Right lobe of liver (tissue), 6 donors: Measurements from ENCODE around the gene DHRS9. TPM values are rescaled to one million over a fixed set of nuclear protein-coding genes. Genes with fewer than 3 reads are reported as not detected.

Experiments used
- ATAC-seq, 4 donors: fragments of 200-7000 bp; cut with Tn5 transposase; one replicate each; pipeline ENCODE4 v1.9.1; 2020; ENCODE audit warnings: mild to moderate bottlenecking in 4 of 4, moderate library complexity in 4 of 4
- DNase-seq, 3 donors: peaks; one replicate each; pipeline ENCODE4 v3.0.0-alpha.2; 2020
- H3K27ac ChIP-seq, 3 donors: fragments of 200-600 bp; one replicate each; pipeline ENCODE4 v1.8.0; 2022
- H3K27me3 ChIP-seq, 2 donors: fragments of 200-600 bp; one replicate each; pipeline ENCODE4 v1.8.0; 2022
- H3K36me3 ChIP-seq, 4 donors: fragments of 200-600 bp; sonication (generic) in 1 of 4; one replicate each; pipeline versions ENCODE4 v1.5.1 to v1.8.0; 2017 to 2022; ENCODE audit warnings: control low read depth in 1 of 4
- H3K4me1 ChIP-seq, 4 donors: fragments of 200-600 bp; sonication (generic) in 1 of 4; one replicate each; pipeline versions ENCODE4 v1.5.1 to v1.8.0; 2017 to 2022; ENCODE audit warnings: control low read depth in 1 of 4
- H3K4me3 ChIP-seq, 3 donors: fragments of 200-600 bp; one replicate each; pipeline ENCODE4 v1.8.0; 2022
- H3K9me3 ChIP-seq, 4 donors: fragments of 200-600 bp; sonication (generic) in 1 of 4; one replicate each; pipeline versions ENCODE4 v1.5.1 to v1.8.0; 2017 to 2022; ENCODE audit warnings: control low read depth in 1 of 4
- POLR2A ChIP-seq: fragments of 450-650 bp; IDR thresholded peaks from one replicate; pipeline ENCODE4 v1.6.1; 2017; ENCODE audit warnings: antibody characterized with exemption, mild to moderate bottlenecking
- whole genome bisulfite sequencing: methylation state at CpG from one replicate; pipeline ENCODE4 v1.1.6; 2018; ENCODE audit warnings: low coverage, low lambda C conversion rate; ENCODE audit not compliant: insufficient coverage; ENCODE audit errors: missing lambda C conversion rate; 5-methylcytosine and 5-hydroxymethylcytosine counted together
- intact Hi-C, 2 donors: fragments of 100-400 bp; cut with DNase I; formaldehyde crosslinking; loops; one replicate each; pipeline versions ENCODE4 v1.11.2 to v1.14.1; 2022
- total RNA-seq, 6 experiments: library from RNA; depleted of rRNA in 2 of 6; stranded (reverse); fragments of >200 nt in 2 of 6; fragmentation: NEBNext Ultra II Directional in 3 of 6; extraction: Animal tissue kit (Norgen Biotek cat#: 25700) in 3 of 6; gene quantifications; one replicate each; pipeline versions ENCODE4 v1.1.0 to v1.2.4, GENCODE V29; 2016 to 2023
- TF ChIP-seq, protein P1 (sequence below), 4 donors: fragments of 200-600 bp in 3 of 4; fragments of 450-650 bp in 1 of 4; IDR thresholded peaks; one replicate each; pipeline versions ENCODE4 v1.5.1 to v1.8.0; 2016 to 2022; ENCODE audit warnings: antibody characterized with exemption in 4 of 4, mild to moderate bottlenecking in 2 of 4
- donor health status: DM: no; HTN: yes; CAD: no.
- donor health status: DM: no; HTN: no; CAD: no.
- donor health status: DM: no; HTN: no; CAD: no.
- donor health status: DM: no; HTN: yes; CAD: no.
- donor health status: DM: no; HTN: yes; CAD: no.

The DHRS9 gene
- total RNA-seq, 6 experiments from 2014 or later, result 0.29 to 1.2 (median 0.55) TPM

DNA sequence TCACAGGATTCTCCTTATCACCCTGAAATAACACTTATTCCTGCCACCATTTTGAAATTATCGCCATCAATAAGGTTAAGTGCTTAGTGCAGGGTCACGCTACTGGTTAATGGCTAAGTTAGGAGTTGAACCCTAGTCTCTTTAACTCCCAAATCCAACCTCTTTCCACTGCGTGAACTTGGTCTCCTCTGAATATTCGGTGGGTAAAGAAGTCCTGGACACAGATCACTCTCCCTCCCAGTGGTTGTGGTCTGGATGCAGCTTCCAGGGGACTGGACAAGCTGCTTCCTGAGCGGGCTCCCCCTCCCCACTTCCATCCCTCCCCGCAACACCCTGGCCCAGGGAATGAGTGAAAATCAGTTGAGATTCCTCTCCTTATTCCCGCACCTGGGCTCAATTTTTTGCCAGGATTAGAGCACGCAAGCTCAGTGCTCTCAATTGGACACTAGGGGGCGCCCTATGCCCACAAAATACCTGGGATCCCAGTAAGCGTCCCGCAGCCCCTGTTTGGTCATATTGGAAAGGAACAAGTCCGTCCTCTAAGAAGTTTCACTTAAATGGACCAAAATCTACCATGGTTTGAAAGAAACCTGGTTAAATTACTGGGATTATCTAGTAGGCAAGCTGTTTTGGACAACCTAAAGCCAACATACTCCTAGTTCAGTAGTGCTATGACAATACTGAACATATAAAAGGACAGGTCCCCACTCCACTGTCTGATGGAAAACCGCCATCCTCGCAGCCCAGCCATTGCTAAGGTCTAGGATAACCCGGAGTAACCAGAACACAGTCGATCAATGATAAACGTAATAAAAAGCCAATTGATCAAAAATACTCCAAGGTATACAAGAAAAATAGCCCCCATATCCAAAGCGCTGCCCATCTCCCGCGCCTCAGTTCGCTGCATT, 40.4 kb downstream of the DHRS9 start:
- DNase-seq (peak; percentile 75 to 86 (median 80)), ATAC-seq (peak; percentile 92 to 97 (median 94))
- no peaks in the 10 kb centered on the region for H3K4me1 ChIP-seq
- 45% methylated on average over 16 of the region's 21 CpGs for WGBS
- H3K4me3 ChIP-seq, result no peak overlapping the region
- intact Hi-C loops, result no loop called here
- no peaks in the 10 kb centered on the region for H3K36me3 ChIP-seq
- TF ChIP-seq POLR2A, result no peak
- TF ChIP-seq, protein P1, sequence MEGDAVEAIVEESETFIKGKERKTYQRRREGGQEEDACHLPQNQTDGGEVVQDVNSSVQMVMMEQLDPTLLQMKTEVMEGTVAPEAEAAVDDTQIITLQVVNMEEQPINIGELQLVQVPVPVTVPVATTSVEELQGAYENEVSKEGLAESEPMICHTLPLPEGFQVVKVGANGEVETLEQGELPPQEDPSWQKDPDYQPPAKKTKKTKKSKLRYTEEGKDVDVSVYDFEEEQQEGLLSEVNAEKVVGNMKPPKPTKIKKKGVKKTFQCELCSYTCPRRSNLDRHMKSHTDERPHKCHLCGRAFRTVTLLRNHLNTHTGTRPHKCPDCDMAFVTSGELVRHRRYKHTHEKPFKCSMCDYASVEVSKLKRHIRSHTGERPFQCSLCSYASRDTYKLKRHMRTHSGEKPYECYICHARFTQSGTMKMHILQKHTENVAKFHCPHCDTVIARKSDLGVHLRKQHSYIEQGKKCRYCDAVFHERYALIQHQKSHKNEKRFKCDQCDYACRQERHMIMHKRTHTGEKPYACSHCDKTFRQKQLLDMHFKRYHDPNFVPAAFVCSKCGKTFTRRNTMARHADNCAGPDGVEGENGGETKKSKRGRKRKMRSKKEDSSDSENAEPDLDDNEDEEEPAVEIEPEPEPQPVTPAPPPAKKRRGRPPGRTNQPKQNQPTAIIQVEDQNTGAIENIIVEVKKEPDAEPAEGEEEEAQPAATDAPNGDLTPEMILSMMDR (IDR thresholded peaks at IDR 0.05), result peak; percentile 85 to 92 (median 89)
- H3K27ac ChIP-seq, result no peak overlapping the region
- no peaks in the 10 kb centered on the region for H3K27me3 ChIP-seq
- no peaks in the 10 kb centered on the region for H3K9me3 ChIP-seq

DNA sequence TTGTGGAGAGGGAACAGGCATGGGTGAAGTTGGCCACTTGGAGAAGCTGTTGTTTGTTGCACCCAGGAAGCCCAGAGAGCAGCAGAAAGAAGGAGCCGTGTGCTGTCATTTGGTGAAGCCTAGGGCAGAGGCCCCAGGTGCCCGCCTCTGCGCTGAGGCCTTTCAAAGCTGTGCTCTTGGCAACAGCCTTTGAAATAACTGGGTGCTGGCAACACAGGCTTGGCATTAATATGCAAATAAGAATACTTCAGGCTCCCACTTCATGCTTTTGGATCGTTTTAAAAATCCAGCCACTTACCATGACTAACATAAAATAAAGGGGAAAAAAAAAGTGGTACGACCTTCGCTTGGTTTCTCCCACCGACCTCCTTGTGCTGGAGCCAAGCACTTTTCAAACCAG, 41.1 kb downstream of the DHRS9 start:
- Histone ChIP-seq H3K9me3 (no peaks in the 10 kb centered on the region), H3K27me3 (no peaks in the 10 kb centered on the region), H3K4me1 (no peaks in the 10 kb centered on the region), H3K36me3 (no peaks in the 10 kb centered on the region), H3K27ac (no peak overlapping the region), H3K4me3 (no peak overlapping the region)
- no peak for DNase-seq
- 67% methylated on average over 4 of the region's 7 CpGs for WGBS
- TF ChIP-seq, protein P1 (IDR thresholded peaks at IDR 0.05), result no peak
- no peak for TF ChIP-seq POLR2A
- no peak for ATAC-seq
- intact Hi-C loops, result no loop called here

DNA sequence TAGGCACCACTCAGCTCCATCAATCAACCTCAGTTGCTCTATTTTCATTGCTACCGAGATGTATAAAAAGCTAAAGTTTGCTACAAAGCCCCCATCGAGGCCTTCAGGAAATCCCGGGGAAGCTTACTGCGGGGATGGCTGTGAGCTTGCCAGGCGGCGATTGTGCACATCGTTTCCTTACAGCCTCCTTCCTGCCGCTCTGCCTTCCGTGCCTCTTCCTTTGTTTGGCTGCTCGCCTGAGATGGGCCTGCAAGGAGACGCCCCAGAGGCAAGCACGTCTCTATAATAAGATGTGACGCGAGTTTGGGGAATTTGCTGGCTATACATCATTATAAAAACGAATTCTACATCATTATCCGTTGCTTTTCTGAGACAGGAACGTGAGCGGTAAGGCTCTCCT, 41.6 kb downstream of the DHRS9 start:
- intact Hi-C loops, result no loop called here
- no peak for ATAC-seq

DNA sequence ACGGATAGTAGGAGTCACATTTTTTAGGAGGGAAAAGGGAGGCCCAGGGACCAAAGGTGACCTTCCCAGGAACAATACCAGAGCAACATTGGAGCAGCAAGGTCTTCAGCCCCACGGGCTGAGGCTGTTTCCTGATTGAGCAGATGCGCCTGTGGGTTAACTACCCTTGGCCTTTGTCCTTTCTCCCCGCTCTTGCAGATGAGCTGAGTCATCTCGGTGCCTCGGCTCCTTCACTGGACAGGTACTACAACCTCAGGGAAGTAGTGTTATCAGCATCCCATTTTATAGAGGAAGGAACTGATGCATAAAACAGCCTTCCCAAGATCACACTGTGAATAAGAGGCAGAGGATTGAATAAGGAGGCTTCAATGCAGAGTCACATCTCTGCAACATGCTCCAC, 43.5 kb downstream of the DHRS9 start:
- Histone ChIP-seq H3K36me3 (no peaks in the 10 kb centered on the region), H3K27me3 (no peaks in the 10 kb centered on the region), H3K27ac (no peak overlapping the region), H3K9me3 (no peaks in the 10 kb centered on the region), H3K4me3 (no peak overlapping the region), H3K4me1 (no peaks in the 10 kb centered on the region)
- TF ChIP-seq POLR2A, result no peak
- TF ChIP-seq, protein P1 (IDR thresholded peaks at IDR 0.05), result no peak
- ATAC-seq (no peak), DNase-seq (no peak)
- WGBS, result 77% methylated on average over 4 of the region's 6 CpGs
- intact Hi-C loops, result no loop called here

More for the DNA sequence above, 41.6 kb downstream of the DHRS9 start:
- Histone ChIP-seq H3K9me3 (no peaks in the 10 kb centered on the region), H3K27ac (no peak overlapping the region), H3K36me3 (no peaks in the 10 kb centered on the region), H3K4me3 (no peak overlapping the region), H3K27me3 (no peaks in the 10 kb centered on the region), H3K4me1 (no peaks in the 10 kb centered on the region)
- TF ChIP-seq, protein P1 (IDR thresholded peaks at IDR 0.05), result no peak
- no peak for TF ChIP-seq POLR2A
- no peak for DNase-seq
- WGBS, result 57% methylated on average over 16 of the region's 18 CpGs
